ENCODE data around the gene GNL1. TPM values are rescaled to one million over a fixed set of nuclear protein-coding genes. Genes with fewer than 3 reads are reported as not detected.
"Not testable (repeated sequence)": the region's sequence is repeated elsewhere in the genome, so short reads cannot be mapped to it uniquely, and the experiment has no call there.

The GNL1 gene
- total RNA-seq, 1 donor from 2014 or later = 49.0 TPM

- peak overlapping the region; percentile 39 for H2AFZ ChIP-seq (ENCODE audit: low read depth, low read length)
- H3K36me3 Mint-ChIP-seq (ENCODE audit: low read depth, unreplicated experiment) = no peaks in the 10 kb centered on the region
Measured at GRCh38 chr6:30500421-30501355, 55.6 kb downstream of the GNL1 start.

GRCh38 chr6:30498705-30499104 lies 57.6 kb downstream of the GNL1 start:
- peaks cover 14% of the 10 kb centered on the region for H3K4me1 Mint-ChIP-seq (ENCODE audit: low read depth, unreplicated experiment)
- H3K4me3 ChIP-seq (ENCODE audit: insufficient read depth, low read depth, low read length) = not testable (repeated sequence)

More at GRCh38 chr6:30500421-30501355, 55.6 kb downstream of the GNL1 start:
- Histone ChIP-seq H3K27ac (ENCODE audit: low read depth, low read length) (no peak overlapping the region), H3K79me2 (ENCODE audit: insufficient read depth, low read length) (no peaks in the 10 kb centered on the region), H3K9ac (ENCODE audit: low read length) (no peak overlapping the region), H3K4me1 (ENCODE audit: insufficient read depth, low read length) (peaks cover 12% of the 10 kb centered on the region), H3K4me3 (ENCODE audit: insufficient read depth, low read depth, low read length) (no peak overlapping the region), H3K4me2 (ENCODE audit: low read length) (peak overlapping the region; percentile 52), H4K20me1 (ENCODE audit: insufficient read depth, low read length) (no peaks in the 10 kb centered on the region), H3K27me3 (ENCODE audit: insufficient read depth, low read length) (no peaks in the 10 kb centered on the region), H3K36me3 (ENCODE audit: insufficient read depth, low read length) (no peaks in the 10 kb centered on the region), H3K9me3 (ENCODE audit: insufficient read depth, low read depth, low read length) (no peaks in the 10 kb centered on the region)
- TF ChIP-seq EZH2 (IDR thresholded peaks at IDR 0.05; ENCODE audit: insufficient read depth, low read length) (no peak), CTCF (IDR thresholded peaks at IDR 0.05; ENCODE audit: insufficient read depth, low read depth, low read length) (no peak)
- peaks cover 14% of the 10 kb centered on the region for H3K4me1 Mint-ChIP-seq (ENCODE audit: low read depth, unreplicated experiment)
- FAIRE-seq = no peak
- H3K4me3 Mint-ChIP-seq (ENCODE audit: unreplicated experiment) = no peak overlapping the region
- H3K27ac Mint-ChIP-seq (ENCODE audit: unreplicated experiment) = no peak overlapping the region
- no peaks in the 10 kb centered on the region for H3K27me3 Mint-ChIP-seq (ENCODE audit: low read depth, unreplicated experiment)
- peaks cover 3% of the 10 kb centered on the region for H3K9me3 Mint-ChIP-seq (ENCODE audit: unreplicated experiment)
- DNase-seq (ENCODE audit: low read depth) = no peak

GRCh38 chr6:30497714-30498113 lies 58.6 kb downstream of the GNL1 start:
- Mint-ChIP-seq H3K27me3 (ENCODE audit: low read depth, unreplicated experiment) (no peaks in the 10 kb centered on the region), H3K36me3 (ENCODE audit: low read depth, unreplicated experiment) (peaks cover 2% of the 10 kb centered on the region), H3K27ac (ENCODE audit: unreplicated experiment) (no peak overlapping the region), H3K4me1 (ENCODE audit: low read depth, unreplicated experiment) (peaks cover 14% of the 10 kb centered on the region), H3K4me3 (ENCODE audit: unreplicated experiment) (no peak overlapping the region), H3K9me3 (ENCODE audit: unreplicated experiment) (peaks cover 3% of the 10 kb centered on the region)
- H3K36me3 ChIP-seq (ENCODE audit: insufficient read depth, low read length) = peaks cover 4% of the 10 kb centered on the region
- no peaks in the 10 kb centered on the region for H3K79me2 ChIP-seq (ENCODE audit: insufficient read depth, low read length)
- H3K27me3 ChIP-seq (ENCODE audit: insufficient read depth, low read length) = no peaks in the 10 kb centered on the region
- FAIRE-seq (no peak), DNase-seq (ENCODE audit: low read depth) (no peak)
- peaks cover 12% of the 10 kb centered on the region for H3K4me1 ChIP-seq (ENCODE audit: insufficient read depth, low read length)
- no peak for TF ChIP-seq CTCF (IDR thresholded peaks at IDR 0.05; ENCODE audit: insufficient read depth, low read depth, low read length)
- no peak for TF ChIP-seq EZH2 (IDR thresholded peaks at IDR 0.05; ENCODE audit: insufficient read depth, low read length)
- no peak overlapping the region for H3K4me3 ChIP-seq (ENCODE audit: insufficient read depth, low read depth, low read length)
- peaks cover 6% of the 10 kb centered on the region for H4K20me1 ChIP-seq (ENCODE audit: insufficient read depth, low read length)
- H3K27ac ChIP-seq (ENCODE audit: low read depth, low read length) = no peak overlapping the region
- no peak overlapping the region for H2AFZ ChIP-seq (ENCODE audit: low read depth, low read length)
- H3K4me2 ChIP-seq (ENCODE audit: low read length) = no peak overlapping the region
- H3K9ac ChIP-seq (ENCODE audit: low read length) = no peak overlapping the region
- H3K9me3 ChIP-seq (ENCODE audit: insufficient read depth, low read depth, low read length) = no peaks in the 10 kb centered on the region

More at GRCh38 chr6:30498705-30499104, 57.6 kb downstream of the GNL1 start:
- not testable (repeated sequence) for H3K4me3 Mint-ChIP-seq (ENCODE audit: unreplicated experiment); H3K9me3 ChIP-seq (ENCODE audit: insufficient read depth, low read depth, low read length); FAIRE-seq; H4K20me1 ChIP-seq (ENCODE audit: insufficient read depth, low read length); H3K9me3 Mint-ChIP-seq (ENCODE audit: unreplicated experiment); H3K36me3 ChIP-seq (ENCODE audit: insufficient read depth, low read length); H3K79me2 ChIP-seq (ENCODE audit: insufficient read depth, low read length); H3K27ac ChIP-seq (ENCODE audit: low read depth, low read length); H3K27me3 ChIP-seq (ENCODE audit: insufficient read depth, low read length); H3K27me3 Mint-ChIP-seq (ENCODE audit: low read depth, unreplicated experiment); DNase-seq (ENCODE audit: low read depth); H2AFZ ChIP-seq (ENCODE audit: low read depth, low read length); H3K9ac ChIP-seq (ENCODE audit: low read length); H3K27ac Mint-ChIP-seq (ENCODE audit: unreplicated experiment); H3K4me2 ChIP-seq (ENCODE audit: low read length); H3K36me3 Mint-ChIP-seq (ENCODE audit: low read depth, unreplicated experiment)
- peaks cover 12% of the 10 kb centered on the region for H3K4me1 ChIP-seq (ENCODE audit: insufficient read depth, low read length)

GRCh38 chr6:30497261-30497599 lies 59.1 kb downstream of the GNL1 start:
- H3K9me3 Mint-ChIP-seq (ENCODE audit: unreplicated experiment); FAIRE-seq; H3K27ac ChIP-seq (ENCODE audit: low read depth, low read length); H3K79me2 ChIP-seq (ENCODE audit: insufficient read depth, low read length); H3K36me3 Mint-ChIP-seq (ENCODE audit: low read depth, unreplicated experiment); DNase-seq (ENCODE audit: low read depth); H3K36me3 ChIP-seq (ENCODE audit: insufficient read depth, low read length); H3K27me3 ChIP-seq (ENCODE audit: insufficient read depth, low read length); H2AFZ ChIP-seq (ENCODE audit: low read depth, low read length); H3K27me3 Mint-ChIP-seq (ENCODE audit: low read depth, unreplicated experiment); H3K4me3 ChIP-seq (ENCODE audit: insufficient read depth, low read depth, low read length); H3K9me3 ChIP-seq (ENCODE audit: insufficient read depth, low read depth, low read length); H3K27ac Mint-ChIP-seq (ENCODE audit: unreplicated experiment); H3K4me2 ChIP-seq (ENCODE audit: low read length); H3K9ac ChIP-seq (ENCODE audit: low read length); H3K4me3 Mint-ChIP-seq (ENCODE audit: unreplicated experiment): not testable (repeated sequence)
- Histone ChIP-seq H4K20me1 (ENCODE audit: insufficient read depth, low read length) (peaks cover 11% of the 10 kb centered on the region), H3K4me1 (ENCODE audit: insufficient read depth, low read length) (peaks cover 12% of the 10 kb centered on the region)
- H3K4me1 Mint-ChIP-seq (ENCODE audit: low read depth, unreplicated experiment) = peaks cover 14% of the 10 kb centered on the region

All from astrocyte (in vitro differentiated cells and primary cell).